IMR-90 (cell line): Measurements from ENCODE around the gene CRTAP. TPM values are rescaled to one million over a fixed set of nuclear protein-coding genes. Genes with fewer than 3 reads are reported as not detected.

Source experiments
- ATAC-seq: fragments of 200-7000 bp; cut with Tn5 transposase; 2 replicates; pipeline ENCODE4 v1.9.1; 2020; ENCODE audit warnings: low read depth, mild to moderate bottlenecking, moderate library complexity
- BruUV-seq: library from RNA; stranded (reverse); fragments of 400-500 nt; replicated peaks from 2 replicates; lab custom pipeline; 2021; lab: Mats Ljungman, UMichigan
- CTCF ChIA-PET: fragments of 300-600 bp; formaldehyde crosslinking; extraction: SDS; loops from one replicate; lab custom pipeline; 2021; ENCODE audit warnings: antibody characterized with exemption; lab: Yijun Ruan, JAX
- POLR2A ChIA-PET: fragments of 300-600 bp; sonication (Branson Sonifier 250); formaldehyde crosslinking; loops from one replicate; lab custom pipeline; 2022; ENCODE audit warnings: antibody characterized with exemption; ENCODE audit not compliant: unreplicated experiment; lab: Charles Lee
- DNase-seq: peaks from one replicate; pipeline ENCODE4 v3.0.0; 2013
- H2AFZ ChIP-seq: replicated peaks from 2 replicates; pipeline ENCODE3; 2013; ENCODE audit warnings: low read length, mild to moderate bottlenecking; ENCODE audit not compliant: poor library complexity
- H2AK5ac ChIP-seq: 2 replicates; pipeline ENCODE4 v1.6.1; 2013; ENCODE audit warnings: low read depth, low read length, inconsistent platforms
- H2AK9ac ChIP-seq: replicated peaks from 2 replicates; pipeline ENCODE3; 2013; ENCODE audit warnings: mild to moderate bottlenecking, low read depth, low read length, moderate library complexity; ENCODE audit not compliant: poor library complexity
- H2BK120ac ChIP-seq: 2 replicates; pipeline ENCODE4 v1.6.1; 2013; ENCODE audit warnings: low read depth, low read length, inconsistent platforms
- H2BK15ac ChIP-seq: 3 replicates; pipeline ENCODE4 v1.6.1; 2013; ENCODE audit warnings: low read depth, low read length, inconsistent platforms
- H2BK20ac ChIP-seq: 2 replicates; pipeline ENCODE4 v1.6.1; 2013; ENCODE audit warnings: low read depth, mild to moderate bottlenecking, inconsistent platforms, low read length, moderate library complexity
- H2BK5ac ChIP-seq: 2 replicates; pipeline ENCODE4 v1.6.1; 2013; ENCODE audit warnings: mild to moderate bottlenecking, low read depth, low read length, inconsistent platforms; ENCODE audit not compliant: poor library complexity, severe bottlenecking
- H3K14ac ChIP-seq: replicated peaks from 2 replicates; pipeline ENCODE4 v1.6.1; 2013; ENCODE audit warnings: low read depth, low read length, inconsistent platforms
- H3K18ac ChIP-seq: 2 replicates; pipeline ENCODE4 v1.6.1; 2013; ENCODE audit warnings: low read depth, low read length, control low read depth
- H3K23ac ChIP-seq: 2 replicates; pipeline ENCODE4 v1.6.1; 2013; ENCODE audit warnings: low read depth, low read length, inconsistent platforms
- H3K27ac ChIP-seq: 2 replicates; pipeline ENCODE4 v1.5.1; 2013; ENCODE audit warnings: mild to moderate bottlenecking, control low read depth, low read length; ENCODE audit not compliant: insufficient read depth
- H3K27me3 ChIP-seq: 2 replicates; pipeline ENCODE4 v1.6.1; 2013; ENCODE audit warnings: low read length; ENCODE audit not compliant: control insufficient read depth, insufficient read depth
- H3K36me3 ChIP-seq: 2 replicates; pipeline ENCODE4 v1.6.1; 2013; ENCODE audit warnings: low read length, mixed read lengths; ENCODE audit not compliant: control insufficient read depth, insufficient read depth
- H3K4ac ChIP-seq: 2 replicates; pipeline ENCODE4 v1.6.1; 2013; ENCODE audit warnings: low read depth, low read length, inconsistent platforms
- H3K4me1 ChIP-seq: 2 replicates; pipeline ENCODE4 v1.6.1; 2013; ENCODE audit warnings: low read length, mixed read lengths; ENCODE audit not compliant: control insufficient read depth, insufficient read depth
- H3K4me2 ChIP-seq: 2 replicates; pipeline ENCODE4 v1.6.1; 2013; ENCODE audit warnings: low read depth, mild to moderate bottlenecking, control low read depth, low read length, moderate library complexity
- H3K4me3 ChIP-seq: 2 replicates; pipeline ENCODE4 v1.5.1; 2013; ENCODE audit warnings: low read depth, mild to moderate bottlenecking, control low read depth, low read length, moderate library complexity; ENCODE audit not compliant: insufficient read depth
- H3K56ac ChIP-seq: 2 replicates; pipeline ENCODE4 v1.6.1; 2013; ENCODE audit warnings: low read length, inconsistent platforms; ENCODE audit not compliant: insufficient read depth; ENCODE audit errors: extremely low read depth
- H3K79me1 ChIP-seq, 2 experiments: 2 replicates each; pipeline ENCODE4 v1.6.1; 2013; ENCODE audit warnings: low read length in 2 of 2, inconsistent platforms in 1 of 2, low read depth in 1 of 2
- H3K9ac ChIP-seq: 2 replicates; pipeline ENCODE4 v1.6.1; 2013; ENCODE audit warnings: low read depth, low read length, control low read depth
- H3K9me1 ChIP-seq: 2 replicates; pipeline ENCODE4 v1.6.1; 2013; ENCODE audit warnings: low read length, inconsistent platforms; ENCODE audit not compliant: insufficient read depth
- H3K9me3 ChIP-seq: 2 replicates; pipeline ENCODE4 v1.6.1; 2013; ENCODE audit warnings: low read length; ENCODE audit not compliant: control insufficient read depth, insufficient read depth
- H4K20me1 ChIP-seq: 2 replicates; pipeline ENCODE4 v1.6.1; 2013; ENCODE audit warnings: low read length, inconsistent platforms; ENCODE audit not compliant: insufficient read depth
- H4K5ac ChIP-seq: 2 replicates; pipeline ENCODE4 v1.6.1; 2013; ENCODE audit warnings: mild to moderate bottlenecking, low read depth, low read length, control low read depth
- H4K8ac ChIP-seq, 2 experiments: 2 replicates each; pipeline ENCODE4 v1.6.1; 2013; ENCODE audit warnings: low read depth in 2 of 2, low read length in 2 of 2, control low read depth in 1 of 2, inconsistent platforms in 1 of 2
- H4K91ac ChIP-seq: 2 replicates; pipeline ENCODE4 v1.6.1; 2013; ENCODE audit warnings: low read depth, low read length, inconsistent platforms; ENCODE audit not compliant: insufficient read depth
- BHLHE40 ChIP-seq: fragments of 150-350 bp; IDR thresholded peaks from 2 replicates; pipeline ENCODE4 v1.6.1; 2016; ENCODE audit warnings: mild to moderate bottlenecking, low read depth, low read length
- CEBPB ChIP-seq: IDR thresholded peaks from 2 replicates; pipeline ENCODE4 v1.6.1; 2012; ENCODE audit warnings: low read depth, low read length, improper control_type of control experiment
- CHD1 ChIP-seq: IDR thresholded peaks from 2 replicates; pipeline ENCODE4 v1.6.1; 2012; ENCODE audit warnings: low read depth, low read length, improper control_type of control experiment
- FOS ChIP-seq: fragments of 150-350 bp; IDR thresholded peaks from 2 replicates; pipeline ENCODE4 v1.6.1; 2016; ENCODE audit warnings: low read depth, low read length
- MAFK ChIP-seq: IDR thresholded peaks from 2 replicates; pipeline ENCODE4 v1.6.1; 2012; ENCODE audit warnings: low read depth, low read length, improper control_type of control experiment
- MAZ ChIP-seq: IDR thresholded peaks from 2 replicates; pipeline ENCODE4 v1.6.1; 2012; ENCODE audit warnings: low read depth, mild to moderate bottlenecking, low read length, improper control_type of control experiment, moderate library complexity, borderline replicate concordance
- MXI1 ChIP-seq: IDR thresholded peaks from 2 replicates; pipeline ENCODE4 v1.6.1; 2012; ENCODE audit warnings: low read depth, mild to moderate bottlenecking, low read length, moderate library complexity, borderline replicate concordance
- POLR2A ChIP-seq: IDR thresholded peaks from 2 replicates; pipeline ENCODE4 v1.6.1; 2012; ENCODE audit warnings: mild to moderate bottlenecking, low read depth, low read length
- RAD21 ChIP-seq: IDR thresholded peaks from 2 replicates; pipeline ENCODE4 v1.6.1; 2012; ENCODE audit warnings: low read length, improper control_type of control experiment
- RCOR1 ChIP-seq: IDR thresholded peaks from 2 replicates; pipeline ENCODE4 v1.6.1; 2012; ENCODE audit warnings: mild to moderate bottlenecking, low read length, improper control_type of control experiment; ENCODE audit not compliant: insufficient replicate concordance
- RFX5 ChIP-seq: IDR thresholded peaks from 2 replicates; pipeline ENCODE4 v1.8.0; 2012; ENCODE audit warnings: low read depth, mild to moderate bottlenecking, low read length, moderate library complexity
- SMC3 ChIP-seq: fragments of 150-350 bp; IDR thresholded peaks from 2 replicates; pipeline ENCODE4 v1.6.1; 2016; ENCODE audit warnings: low read depth, mild to moderate bottlenecking, antibody characterized with exemption, low read length, moderate library complexity
- WGBS, 2 experiments: methylation state at CpG; one replicate each; pipeline versions ENCODE4 v1.1.5 to v1.1.7; 2013; ENCODE audit warnings: missing lambda C conversion rate in 2 of 2; ENCODE audit not compliant: insufficient read length in 1 of 2; ENCODE audit errors: extremely low coverage in 2 of 2; 5-methylcytosine and 5-hydroxymethylcytosine counted together
- dilution Hi-C: fragments of 300-500 bp; cut with HindIII; formaldehyde crosslinking; loops from one replicate; pipeline ENCODE4 v1.14.3; 2018; ENCODE audit warnings: low sequenced_read_pairs; ENCODE audit not compliant: unreplicated experiment
- in situ Hi-C: fragments of 300-500 bp; cut with MboI; formaldehyde crosslinking; loops from 3 replicates; pipeline ENCODE4 v1.14.3; 2019; ENCODE audit warnings: low sequenced_read_pairs, inconsistent platforms, mixed read lengths
- intact Hi-C: fragments of 100-400 bp; cut with micrococcal nuclease; formaldehyde crosslinking; loops from 2 replicates; pipeline ENCODE4 v1.10.0; 2022
- polyA plus RNA-seq, 3 experiments: library from polyadenylated mRNA; depleted of rRNA; stranded (reverse); fragments of >200 nt; gene quantifications; 2 replicates each; pipeline ENCODE4 v1.2.3, GENCODE V29; 2012; ENCODE audit warnings: low replicate concordance in 1 of 3
- total RNA-seq: library from RNA; depleted of rRNA; stranded (reverse); fragments of >200 nt; gene quantifications from 2 replicates; pipeline ENCODE4 v1.2.3, GENCODE V29; 2012
- TF ChIP-seq, protein P1 (sequence below): fragments of 150-350 bp; IDR thresholded peaks from 2 replicates; pipeline ENCODE4 v1.6.1; 2016; ENCODE audit warnings: low read depth, mild to moderate bottlenecking, low read length, moderate library complexity, borderline replicate concordance
- TF ChIP-seq, protein P2 (sequence below): conservative IDR thresholded peaks from 2 replicates; pipeline ENCODE4 v1.5.1; 2012; ENCODE audit warnings: mild to moderate bottlenecking, low read depth, low read length, improper control_type of control experiment

CRTAP gene
- total and polyA plus RNA-seq, 2 of the 4 experiments (the other 2 are of a cell fraction): 108 to 205 TPM

DNA sequence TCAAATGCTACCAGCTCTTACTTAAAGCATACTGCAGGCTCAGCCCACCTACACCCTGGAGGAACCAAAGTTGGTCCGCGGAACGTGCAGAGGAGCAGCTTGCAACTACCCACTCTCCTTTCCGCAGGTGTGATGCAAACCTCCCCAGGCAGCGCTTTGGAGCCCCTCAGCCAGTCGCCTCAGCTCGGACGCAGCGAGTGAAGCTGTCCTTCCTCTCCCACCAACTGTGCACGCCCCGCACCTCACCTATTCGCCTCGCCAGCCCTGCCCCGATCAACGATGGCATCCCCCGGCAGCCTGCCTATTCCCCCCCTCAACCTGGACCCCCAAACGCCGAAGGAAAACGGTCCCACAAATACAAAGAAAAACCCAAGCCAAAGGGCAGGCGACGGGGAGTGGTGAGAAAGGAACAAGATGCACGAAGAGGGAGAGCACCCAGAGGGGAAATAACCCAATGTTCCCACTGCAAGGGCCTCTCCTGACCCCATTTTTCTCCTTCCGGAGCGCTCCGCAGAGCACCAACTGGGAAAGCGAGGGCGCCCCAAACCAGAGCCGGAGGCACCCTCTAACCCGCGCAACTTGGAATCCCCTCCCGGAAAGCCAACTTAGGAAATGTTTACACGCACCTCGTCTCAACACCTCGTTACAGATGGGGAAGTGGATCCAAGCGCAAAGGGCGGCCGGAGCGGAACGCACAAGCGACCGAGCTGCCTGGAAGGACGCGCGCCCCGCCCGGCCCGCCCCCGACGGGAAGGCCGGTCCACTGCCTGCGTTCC lies 17.5 kb upstream of the CRTAP start:
- Histone ChIP-seq H3K23ac (peak overlapping the region; percentile 97), H3K14ac (peak overlapping the region; percentile 92), H4K20me1 (peaks cover 23% of the 10 kb centered on the region; the same call in 1 of the 2 replicates), H2AK9ac (peak overlapping the region; percentile 92), H3K79me1 (peaks cover 32 to 48% of the 10 kb centered on the region in 2 experiments), H4K5ac (peak overlapping the region; percentile 80), H3K56ac (peak overlapping the region; percentile 65), H3K18ac (peak overlapping the region; percentile 40; the same call in 1 of the 2 replicates), H2BK20ac (no peak overlapping the region), H2BK5ac (peak overlapping the region; percentile 79), H3K27me3 (no peaks in the 10 kb centered on the region), H2BK120ac (no peak overlapping the region), H3K9me3 (no peaks in the 10 kb centered on the region), H2BK15ac (no peak overlapping the region; the same call in 2 of the 3 replicates), H4K8ac (peak overlapping the region; percentile 90 to 95), H2AK5ac (no peak overlapping the region; the same call in 1 of the 2 replicates), H2AFZ (peak overlapping the region; percentile 99), H3K4ac (peak overlapping the region; percentile 81), H4K91ac (peak overlapping the region; percentile 62; the same call in 1 of the 2 replicates), H3K4me1 (peaks cover 3% of the 10 kb centered on the region; the same call in 1 of the 2 replicates), H3K9ac (peak overlapping the region; percentile 89), H3K4me2 (peak overlapping the region; percentile 97), H3K9me1 (peaks cover 24% of the 10 kb centered on the region), H3K4me3 (peak overlapping the region; percentile 91), H3K27ac (peak overlapping the region; percentile 85), H3K36me3 (peaks cover 23% of the 10 kb centered on the region)
- in situ Hi-C loops: no loop called here
- ChIA-PET CTCF (interaction anchor here (0.6 kb wide), 1 partner anchor 519 kb away, joined by 4 read pairs; no protein-coding TSS in a partner anchor), POLR2A (interaction anchor here (0.6 kb wide), 1 partner anchor 231 kb away, joined by 3 read pairs; no protein-coding TSS in a partner anchor)
- ATAC-seq (peak; percentile 70), DNase-seq (peak; percentile 30)
- no TSS peak for BruUV-seq
- intact Hi-C loops: no loop called here
- dilution Hi-C loops: no loop called here
- WGBS, 2 experiments: 2% methylated on average over 10 of the region's 51 CpGs; no CpG with 5 or more reads in 1 of the 2 experiments
- no peak for TF ChIP-seq MXI1
- TF ChIP-seq MAFK: no peak
- no peak for TF ChIP-seq BHLHE40
- no peak for TF ChIP-seq POLR2A
- no peak for TF ChIP-seq RFX5
- no peak for TF ChIP-seq RAD21
- TF ChIP-seq, protein P1, sequence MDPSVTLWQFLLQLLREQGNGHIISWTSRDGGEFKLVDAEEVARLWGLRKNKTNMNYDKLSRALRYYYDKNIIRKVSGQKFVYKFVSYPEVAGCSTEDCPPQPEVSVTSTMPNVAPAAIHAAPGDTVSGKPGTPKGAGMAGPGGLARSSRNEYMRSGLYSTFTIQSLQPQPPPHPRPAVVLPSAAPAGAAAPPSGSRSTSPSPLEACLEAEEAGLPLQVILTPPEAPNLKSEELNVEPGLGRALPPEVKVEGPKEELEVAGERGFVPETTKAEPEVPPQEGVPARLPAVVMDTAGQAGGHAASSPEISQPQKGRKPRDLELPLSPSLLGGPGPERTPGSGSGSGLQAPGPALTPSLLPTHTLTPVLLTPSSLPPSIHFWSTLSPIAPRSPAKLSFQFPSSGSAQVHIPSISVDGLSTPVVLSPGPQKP: no peak
- no peak for TF ChIP-seq FOS
- TF ChIP-seq CHD1: no peak
- no peak for TF ChIP-seq MAZ
- TF ChIP-seq, protein P2, sequence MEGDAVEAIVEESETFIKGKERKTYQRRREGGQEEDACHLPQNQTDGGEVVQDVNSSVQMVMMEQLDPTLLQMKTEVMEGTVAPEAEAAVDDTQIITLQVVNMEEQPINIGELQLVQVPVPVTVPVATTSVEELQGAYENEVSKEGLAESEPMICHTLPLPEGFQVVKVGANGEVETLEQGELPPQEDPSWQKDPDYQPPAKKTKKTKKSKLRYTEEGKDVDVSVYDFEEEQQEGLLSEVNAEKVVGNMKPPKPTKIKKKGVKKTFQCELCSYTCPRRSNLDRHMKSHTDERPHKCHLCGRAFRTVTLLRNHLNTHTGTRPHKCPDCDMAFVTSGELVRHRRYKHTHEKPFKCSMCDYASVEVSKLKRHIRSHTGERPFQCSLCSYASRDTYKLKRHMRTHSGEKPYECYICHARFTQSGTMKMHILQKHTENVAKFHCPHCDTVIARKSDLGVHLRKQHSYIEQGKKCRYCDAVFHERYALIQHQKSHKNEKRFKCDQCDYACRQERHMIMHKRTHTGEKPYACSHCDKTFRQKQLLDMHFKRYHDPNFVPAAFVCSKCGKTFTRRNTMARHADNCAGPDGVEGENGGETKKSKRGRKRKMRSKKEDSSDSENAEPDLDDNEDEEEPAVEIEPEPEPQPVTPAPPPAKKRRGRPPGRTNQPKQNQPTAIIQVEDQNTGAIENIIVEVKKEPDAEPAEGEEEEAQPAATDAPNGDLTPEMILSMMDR: no peak
- no peak for TF ChIP-seq SMC3
- no peak for TF ChIP-seq CEBPB
- no peak for TF ChIP-seq RCOR1
